ENCODE results near the gene KRT24.

DNA sequence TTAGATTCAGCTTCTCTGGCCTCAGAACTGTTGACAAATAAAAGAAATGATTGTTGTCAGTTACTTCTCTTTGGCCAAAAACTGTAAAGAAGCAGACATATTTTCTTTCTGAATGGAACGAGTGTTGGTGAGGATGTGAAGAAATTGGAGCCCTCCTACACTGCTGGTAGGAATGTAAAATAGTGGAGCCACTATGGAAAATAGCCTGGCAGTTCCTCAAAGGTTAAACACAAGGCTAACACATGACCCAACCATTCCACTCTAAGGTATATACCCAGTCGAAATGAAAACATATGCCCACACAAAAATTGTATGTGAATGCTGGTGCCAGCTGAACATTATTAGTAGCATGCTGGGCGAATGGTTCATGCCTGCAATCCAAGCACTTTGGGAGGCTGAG, 14.2 kb upstream of the KRT24 start:
- TF ChIP-seq, protein P1, sequence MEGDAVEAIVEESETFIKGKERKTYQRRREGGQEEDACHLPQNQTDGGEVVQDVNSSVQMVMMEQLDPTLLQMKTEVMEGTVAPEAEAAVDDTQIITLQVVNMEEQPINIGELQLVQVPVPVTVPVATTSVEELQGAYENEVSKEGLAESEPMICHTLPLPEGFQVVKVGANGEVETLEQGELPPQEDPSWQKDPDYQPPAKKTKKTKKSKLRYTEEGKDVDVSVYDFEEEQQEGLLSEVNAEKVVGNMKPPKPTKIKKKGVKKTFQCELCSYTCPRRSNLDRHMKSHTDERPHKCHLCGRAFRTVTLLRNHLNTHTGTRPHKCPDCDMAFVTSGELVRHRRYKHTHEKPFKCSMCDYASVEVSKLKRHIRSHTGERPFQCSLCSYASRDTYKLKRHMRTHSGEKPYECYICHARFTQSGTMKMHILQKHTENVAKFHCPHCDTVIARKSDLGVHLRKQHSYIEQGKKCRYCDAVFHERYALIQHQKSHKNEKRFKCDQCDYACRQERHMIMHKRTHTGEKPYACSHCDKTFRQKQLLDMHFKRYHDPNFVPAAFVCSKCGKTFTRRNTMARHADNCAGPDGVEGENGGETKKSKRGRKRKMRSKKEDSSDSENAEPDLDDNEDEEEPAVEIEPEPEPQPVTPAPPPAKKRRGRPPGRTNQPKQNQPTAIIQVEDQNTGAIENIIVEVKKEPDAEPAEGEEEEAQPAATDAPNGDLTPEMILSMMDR (IDR thresholded peaks at IDR 0.05), result no peak
- no peak for TF ChIP-seq POLR2AphosphoS5 (IDR thresholded peaks at IDR 0.05)

Measured in gastroesophageal sphincter (tissue), 3 donors.